ENCODE measurements around the gene SLC22A23.
"Not testable (repeated sequence)": the region's sequence is repeated elsewhere in the genome, so short reads cannot be mapped to it uniquely, and the experiment has no call there.

SLC22A23 gene

DNA sequence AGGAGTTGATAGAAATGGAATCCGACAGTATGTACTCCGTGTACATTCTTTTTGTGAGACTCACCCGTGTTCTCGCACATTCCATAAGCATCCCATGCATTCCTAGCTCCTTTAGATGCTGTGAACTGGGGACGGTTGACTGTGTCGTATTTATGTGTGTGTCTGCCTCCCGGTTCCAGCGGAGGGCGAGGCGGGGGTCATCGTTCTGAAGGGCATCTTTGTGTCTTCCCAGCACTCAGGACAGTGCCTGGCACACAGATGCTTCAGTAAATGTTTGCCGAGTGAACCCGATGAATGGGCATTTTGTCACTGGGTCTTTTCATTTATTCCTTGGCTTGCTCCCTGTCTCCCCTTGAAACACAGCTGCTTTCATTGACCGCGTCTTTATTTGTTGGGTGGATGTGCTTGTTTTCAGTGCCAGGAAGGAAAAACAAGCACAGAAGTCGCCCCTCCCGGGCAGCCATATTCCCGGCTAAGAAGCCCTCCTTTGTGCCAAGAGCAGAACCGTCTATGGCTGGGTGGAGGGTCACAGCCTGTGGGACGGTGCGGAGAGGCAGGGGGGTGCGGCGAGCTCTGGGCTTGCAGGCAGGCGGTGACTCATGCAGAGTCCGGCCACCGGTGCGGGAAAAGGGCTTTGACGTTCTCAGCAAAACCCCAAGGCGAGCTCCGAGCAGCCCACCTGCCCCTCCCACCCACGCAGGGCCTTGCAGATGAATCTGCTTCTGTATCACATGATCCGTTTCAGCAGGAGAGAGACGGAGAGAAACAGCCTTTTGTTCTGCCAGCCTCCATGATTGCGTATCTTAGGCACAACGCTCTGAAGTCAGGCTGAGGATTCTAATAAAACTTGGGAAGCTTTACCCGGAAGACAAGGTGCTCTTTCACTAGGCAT lies 209.3 kb downstream of the SLC22A23 start:
- no peak for DNase-seq (ENCODE audit: low read depth, low spot score)

DNA sequence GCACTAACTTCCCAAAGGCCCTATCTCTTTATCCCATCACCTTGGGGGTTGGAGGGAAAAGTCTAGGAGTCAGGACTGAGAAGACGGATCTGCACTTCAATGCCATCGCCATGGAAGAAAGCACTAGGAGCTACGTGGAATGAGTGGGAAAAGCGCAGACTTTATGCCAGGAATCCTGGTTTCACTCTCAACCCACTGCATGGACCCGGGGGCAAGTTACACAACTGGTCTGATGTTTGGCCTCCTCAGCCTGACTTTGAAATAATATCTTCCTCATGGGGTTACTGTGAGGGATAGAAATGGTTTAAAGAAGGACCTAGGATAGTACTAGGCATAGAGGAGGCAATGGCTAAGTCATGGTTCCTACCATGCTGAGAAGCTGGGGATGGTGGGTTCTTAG lies 211.6 kb downstream of the SLC22A23 start:
- DNase-seq (ENCODE audit: low read depth, low spot score), result no peak

DNA sequence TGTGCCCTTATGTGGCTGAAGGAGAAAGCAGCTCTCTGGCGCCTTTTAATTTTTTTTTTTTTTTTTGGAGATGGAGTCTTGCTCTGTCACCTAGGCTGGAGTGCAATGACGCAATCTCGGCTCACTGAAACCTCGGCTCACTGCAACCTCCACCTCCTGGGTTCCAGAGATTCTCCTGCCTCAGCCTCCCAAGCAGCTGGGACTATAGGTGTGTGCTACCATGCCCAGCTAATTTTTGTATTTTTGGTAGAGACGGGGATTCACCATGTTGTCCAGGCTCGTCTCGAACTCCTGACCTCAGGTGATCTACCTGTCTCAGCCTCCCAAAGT lies 212.1 kb downstream of the SLC22A23 start:
- DNase-seq (ENCODE audit: low read depth, low spot score), result not testable (repeated sequence)

DNA sequence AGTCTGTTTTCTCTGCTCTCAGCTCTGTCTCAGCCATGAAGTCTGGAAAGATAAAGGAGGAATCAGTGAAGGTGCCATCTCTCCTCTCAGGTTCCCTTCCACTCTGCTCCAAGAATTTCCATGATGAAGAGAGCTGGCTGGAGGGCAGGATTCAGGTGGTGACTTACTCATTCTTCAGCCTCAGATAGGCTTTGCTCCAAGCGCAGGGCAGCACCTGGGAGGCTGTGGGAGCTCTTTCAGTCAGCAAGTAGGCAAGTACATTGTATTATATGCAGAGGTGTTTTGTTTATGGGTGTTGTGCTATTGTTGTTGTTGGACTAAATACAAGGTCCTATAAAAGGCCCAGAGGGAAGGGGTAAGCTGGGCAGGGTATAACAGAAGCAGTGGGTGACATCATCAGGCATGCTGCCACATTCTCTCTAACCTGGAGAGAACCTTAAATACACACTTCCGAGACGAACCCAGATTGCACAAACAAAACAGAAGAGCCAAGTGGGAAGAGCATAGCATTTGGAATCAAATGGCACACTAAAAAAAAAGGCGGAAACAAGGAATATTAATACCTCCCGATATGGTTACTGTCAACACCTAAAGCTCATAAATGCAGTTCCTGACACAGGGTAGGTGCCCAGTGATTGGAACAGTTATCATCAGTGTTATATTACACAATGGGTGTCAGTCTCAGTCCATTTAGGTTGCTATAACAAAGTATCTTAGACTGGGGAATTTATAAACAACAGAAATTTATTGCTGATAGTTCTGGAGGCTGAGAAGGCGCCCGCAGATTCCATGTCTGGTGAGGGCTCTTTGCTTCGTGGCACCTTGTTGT lies 212.6 kb downstream of the SLC22A23 start:
- no peak for DNase-seq (ENCODE audit: low read depth, low spot score)

DNA sequence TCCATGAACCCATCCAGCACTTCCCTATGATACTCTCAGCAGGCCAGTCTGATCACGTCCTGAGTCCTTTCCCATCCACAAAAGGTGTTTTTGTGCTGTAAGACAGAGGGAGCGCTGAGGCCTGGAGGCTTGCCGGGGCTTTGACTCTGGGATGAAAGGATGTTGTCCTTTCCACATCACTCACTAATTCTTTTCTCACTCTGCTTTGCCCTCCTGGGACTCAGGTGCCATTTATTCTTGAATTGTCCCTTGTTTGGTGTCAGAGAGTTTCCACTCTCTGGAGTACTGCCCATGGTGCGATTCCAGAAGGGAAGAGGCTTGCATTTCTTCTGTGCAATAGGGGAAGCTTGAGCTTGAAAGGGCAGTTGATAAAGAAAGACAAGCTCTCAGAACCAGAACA lies 214.1 kb downstream of the SLC22A23 start:
- DNase-seq (ENCODE audit: low read depth, low spot score), result no peak

DNA sequence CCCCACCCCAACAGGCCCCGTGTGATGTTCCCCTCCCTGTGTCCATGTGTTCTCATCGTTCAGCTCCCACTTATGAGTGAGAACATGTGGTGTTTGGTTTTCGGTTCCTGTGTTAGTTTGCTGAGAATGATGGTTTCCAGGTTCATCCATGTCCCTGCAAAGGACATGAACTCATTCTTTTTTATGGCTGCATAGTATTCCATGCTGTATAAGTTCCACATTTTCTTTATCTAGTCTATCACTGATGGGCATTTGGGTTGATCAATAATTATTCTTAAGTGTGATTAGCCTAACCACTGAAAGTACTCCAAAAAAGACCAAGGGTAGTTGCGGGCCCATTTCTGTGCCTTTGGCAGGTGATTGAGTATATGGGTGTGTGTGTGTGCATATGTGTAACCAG lies 215.1 kb downstream of the SLC22A23 start:
- not testable (repeated sequence) for DNase-seq (ENCODE audit: low read depth, low spot score)

DNA sequence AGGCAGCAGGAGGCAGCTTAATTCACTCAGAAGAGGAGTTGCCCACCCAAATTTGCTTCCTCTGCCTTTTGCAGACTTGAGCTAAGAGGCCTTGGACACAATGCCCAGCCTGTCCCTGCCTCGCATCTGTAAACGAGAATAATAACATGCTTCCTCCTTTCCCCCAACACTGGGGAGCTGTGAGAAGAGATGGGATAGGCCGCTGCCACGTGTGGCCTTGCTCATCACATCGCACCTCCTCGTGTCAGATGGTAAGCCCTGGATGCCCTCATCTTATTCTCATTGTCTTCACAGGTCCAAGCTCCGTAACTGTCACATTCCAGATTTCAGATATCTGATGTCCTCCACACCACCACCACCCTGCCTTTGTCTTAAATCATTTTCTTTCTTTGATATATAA lies 216.3 kb downstream of the SLC22A23 start:
- no peak for DNase-seq (ENCODE audit: low read depth, low spot score)

DNA sequence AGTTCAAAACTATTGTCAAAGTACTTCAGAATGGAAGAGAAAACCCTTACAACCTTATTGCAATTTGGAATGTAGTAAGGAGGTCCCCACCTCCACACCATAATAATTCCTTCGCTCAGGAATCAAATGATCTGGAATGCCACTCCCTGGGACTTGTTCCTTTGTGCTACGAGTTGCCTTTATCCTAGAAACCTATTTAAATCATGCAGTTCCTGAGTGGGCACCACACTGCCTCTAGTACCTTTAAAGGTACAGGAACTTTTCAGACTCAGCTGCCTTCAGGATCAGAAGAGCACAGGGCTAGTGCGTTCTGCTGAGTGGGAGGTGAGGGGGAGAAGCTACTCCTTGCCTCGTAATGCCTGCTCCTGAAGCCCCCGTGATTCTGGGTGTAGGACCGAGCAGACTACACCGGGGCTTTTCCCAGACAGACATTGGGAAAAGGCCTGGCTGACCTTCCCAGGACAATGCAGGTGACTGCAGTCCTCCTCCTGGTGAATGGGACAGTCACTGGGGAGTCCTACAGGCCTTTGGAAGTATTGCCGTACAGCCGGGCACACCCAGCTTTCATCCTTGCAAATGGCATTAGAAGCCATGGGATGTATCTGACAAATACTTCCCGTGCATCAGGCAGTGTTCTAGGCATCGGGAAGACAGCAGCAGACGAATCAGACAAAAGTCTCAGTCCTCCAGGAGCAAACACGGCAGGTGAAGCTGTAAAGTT lies 217.6 kb downstream of the SLC22A23 start:
- no peak for DNase-seq (ENCODE audit: low read depth, low spot score)

DNA sequence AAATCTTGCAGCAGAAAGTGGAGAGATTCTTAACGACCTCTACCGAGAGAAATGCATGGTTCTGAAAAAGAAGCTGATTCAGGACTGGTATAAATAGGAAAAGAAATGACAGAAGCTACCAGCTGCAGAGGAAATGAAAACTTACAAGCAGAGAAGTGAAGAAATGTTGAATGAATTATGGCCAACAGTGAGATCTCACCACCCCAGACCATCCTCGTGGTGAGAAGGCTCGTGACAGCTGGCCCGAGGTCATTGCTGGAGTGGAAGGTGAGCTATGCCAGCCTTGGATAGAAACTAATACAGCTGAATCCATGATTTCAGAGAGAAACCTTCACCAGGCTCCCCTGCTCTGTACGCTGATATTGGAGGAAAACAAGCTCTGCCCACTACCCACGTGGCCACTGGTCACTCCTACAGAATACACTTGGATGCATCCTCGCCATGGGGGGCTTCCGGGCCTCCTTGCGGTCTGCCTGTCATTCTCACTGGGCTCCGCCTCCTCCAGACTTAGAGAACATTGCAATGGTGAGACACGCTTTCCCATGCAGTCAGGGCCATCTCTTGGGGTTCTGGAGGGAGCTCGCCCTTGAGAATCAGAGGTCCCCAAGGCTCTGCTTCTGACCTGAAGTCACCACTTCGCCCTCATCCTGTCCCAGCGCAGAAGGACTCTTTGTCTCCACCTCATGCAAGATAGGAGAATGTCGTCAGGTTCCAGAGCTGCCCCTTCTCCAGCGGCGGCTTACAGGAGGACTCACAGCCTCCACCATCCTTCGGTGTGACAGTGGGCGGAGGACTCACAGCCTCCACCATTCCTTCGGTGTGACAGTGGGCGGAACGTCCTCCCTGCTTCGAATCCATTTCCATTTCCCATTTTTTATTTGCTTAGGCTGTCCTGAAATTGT lies 218.8 kb downstream of the SLC22A23 start:
- DNase-seq (ENCODE audit: low read depth, low spot score), result no peak

DNA sequence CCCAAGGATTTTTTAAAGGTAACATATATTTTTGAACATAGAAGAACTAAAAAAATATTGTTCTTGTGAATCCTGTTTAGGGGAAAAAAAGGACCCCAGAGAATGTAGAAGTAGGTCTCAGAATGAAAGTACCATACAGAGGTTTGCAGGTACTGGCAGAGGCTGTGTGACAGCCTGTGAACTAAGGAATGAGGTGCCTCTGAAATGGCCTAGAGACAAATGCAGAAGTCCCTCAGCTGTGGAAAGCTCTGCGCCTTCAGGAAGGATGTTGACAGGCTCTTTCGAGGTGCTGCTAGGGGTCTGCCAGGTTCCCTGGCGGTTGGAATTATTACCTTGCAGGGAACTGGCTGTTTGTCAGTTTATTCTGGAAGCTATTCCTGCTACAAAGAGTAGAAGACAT lies 220.8 kb downstream of the SLC22A23 start:
- DNase-seq (ENCODE audit: low read depth, low spot score), result no peak

DNA sequence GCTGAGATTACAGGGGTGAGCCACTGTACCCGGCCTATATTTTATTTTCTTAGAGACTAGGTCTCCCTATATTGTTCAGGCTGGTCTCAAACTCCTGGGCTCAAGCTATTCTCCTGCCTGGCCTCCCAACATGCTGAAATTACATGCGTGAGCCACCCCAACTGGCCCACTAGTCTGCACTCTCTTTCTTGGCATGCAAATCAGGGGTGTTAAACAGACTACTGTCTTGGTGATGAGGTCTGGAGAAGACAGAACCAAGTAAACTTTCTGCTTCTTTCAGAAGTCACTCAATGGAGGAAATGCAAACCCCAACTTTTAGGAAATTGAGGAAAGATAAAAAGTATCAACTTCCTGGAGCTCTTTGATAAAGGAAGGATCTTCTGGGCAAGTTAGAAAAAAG lies 221.4 kb downstream of the SLC22A23 start:
- no peak for DNase-seq (ENCODE audit: low read depth, low spot score)

DNA sequence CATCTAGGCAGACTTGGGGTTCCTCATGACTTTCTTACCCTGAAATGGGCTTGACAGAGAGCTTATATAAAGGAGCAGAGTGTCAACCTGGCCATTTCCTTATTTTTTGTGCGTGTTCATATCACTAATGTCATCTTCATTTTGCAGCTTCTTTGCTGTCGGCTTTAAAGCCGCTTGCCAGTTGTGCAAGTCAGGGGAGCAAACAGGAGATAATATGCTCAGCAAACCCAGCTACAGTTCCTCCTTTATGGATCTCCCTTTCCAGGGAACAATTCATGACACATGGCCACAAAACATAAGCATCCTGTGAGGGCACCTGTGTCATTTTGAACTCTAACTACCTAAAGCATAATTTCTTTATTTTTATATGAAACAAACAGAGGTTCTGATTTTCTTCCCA lies 222.9 kb downstream of the SLC22A23 start:
- no peak for DNase-seq (ENCODE audit: low read depth, low spot score)

DNA sequence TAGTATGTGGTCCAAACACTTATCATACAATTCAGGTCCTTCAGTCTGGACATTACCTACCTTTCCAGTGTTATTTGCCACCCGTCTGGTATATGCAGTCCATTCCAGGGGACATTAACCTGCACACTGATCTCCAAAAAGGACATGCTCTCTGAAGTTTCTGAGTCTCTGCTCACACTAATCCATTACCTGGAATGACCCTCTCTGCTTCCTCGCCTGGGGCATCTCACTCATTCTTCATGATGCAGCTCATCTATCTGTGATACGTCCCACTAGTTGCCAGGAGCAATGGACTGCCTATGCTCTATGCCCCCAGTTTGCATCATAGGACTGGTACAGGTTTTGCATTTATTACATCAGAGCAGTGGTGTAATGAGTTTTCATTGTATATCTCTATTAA lies 223.5 kb downstream of the SLC22A23 start:
- DNase-seq (ENCODE audit: low read depth, low spot score), result no peak

DNA sequence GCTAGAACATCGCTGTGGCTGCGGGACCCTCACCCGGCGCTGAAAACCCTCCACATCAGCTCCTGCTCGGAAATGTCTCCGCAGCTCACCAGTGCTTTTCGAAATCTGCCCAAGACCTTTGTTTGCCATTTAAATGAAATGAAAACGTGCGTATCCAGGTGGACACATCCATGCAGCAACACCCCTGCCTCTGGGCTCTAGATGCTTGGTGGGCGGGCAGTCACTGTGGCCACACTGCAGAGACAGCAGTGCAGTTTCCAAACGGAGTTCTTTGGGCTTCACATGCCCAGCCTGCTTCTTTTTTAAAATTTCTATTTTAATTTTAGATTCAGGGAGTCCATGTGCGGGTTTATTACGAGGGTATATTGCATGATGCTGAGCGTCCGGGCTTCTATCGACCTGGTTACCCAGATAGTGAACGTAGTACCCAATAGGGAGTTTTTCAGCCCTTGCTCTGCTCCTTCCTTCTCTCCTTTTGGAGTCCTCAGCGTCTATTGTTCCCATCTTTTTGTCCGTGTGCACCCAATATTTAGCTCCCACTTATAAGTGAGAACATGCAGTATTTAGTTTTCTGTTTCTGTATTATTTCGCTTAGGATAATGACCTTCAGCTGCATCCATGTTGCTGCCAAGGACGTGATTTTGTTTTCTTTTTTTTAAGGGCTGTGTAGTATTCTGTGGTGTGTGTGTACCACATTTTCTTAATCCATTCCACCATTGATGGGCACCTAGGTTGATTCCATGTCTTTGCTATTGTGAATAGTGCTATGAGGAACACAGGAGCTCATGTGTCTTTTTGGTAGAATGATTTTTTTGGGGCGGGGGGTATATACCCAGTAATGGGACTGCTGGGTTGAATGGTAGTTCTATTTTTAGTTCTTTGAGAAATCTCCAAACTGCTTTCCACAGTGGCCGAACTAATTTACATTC lies 224.6 kb downstream of the SLC22A23 start:
- no peak for DNase-seq (ENCODE audit: low read depth, low spot score)

DNA sequence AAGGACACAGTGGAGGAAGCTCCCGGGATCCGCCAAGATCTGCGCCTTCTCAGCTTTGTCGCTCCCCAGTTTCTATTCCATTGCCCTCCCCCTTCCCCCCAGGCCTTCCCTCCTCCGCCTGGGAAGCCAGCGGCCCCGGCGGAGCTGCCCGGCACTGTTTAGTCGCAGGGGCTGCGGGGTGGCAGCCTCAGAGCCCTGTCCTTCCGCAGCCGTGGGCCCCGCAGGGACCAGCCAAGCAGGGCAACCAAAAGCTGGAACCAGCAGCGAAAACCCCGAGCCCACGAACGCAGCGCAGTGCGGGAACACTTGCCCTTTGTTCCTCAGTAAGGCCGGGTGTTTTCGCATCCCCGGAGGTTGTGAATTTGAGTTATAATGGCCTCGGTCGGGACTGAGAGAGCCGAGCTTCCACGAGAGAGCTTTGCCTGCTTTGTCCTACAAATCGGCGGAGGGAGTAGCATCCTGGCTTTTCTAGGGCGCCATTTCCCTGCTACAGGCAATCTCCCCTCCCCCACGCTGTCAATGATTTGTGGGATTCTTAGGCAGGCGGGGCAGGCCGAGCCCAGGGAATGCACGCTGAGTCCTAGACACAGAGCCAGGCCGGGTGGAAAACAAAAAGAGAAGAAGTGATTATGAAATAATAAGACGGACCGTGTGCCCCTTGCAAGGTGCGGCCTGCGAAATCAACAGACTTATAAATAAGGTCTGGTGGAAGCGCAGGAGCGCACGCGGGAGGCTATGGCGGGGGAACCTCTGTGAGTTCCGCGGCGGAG lies 225.4 kb downstream of the SLC22A23 start:
- DNase-seq (ENCODE audit: low read depth, low spot score), result no peak

DNA sequence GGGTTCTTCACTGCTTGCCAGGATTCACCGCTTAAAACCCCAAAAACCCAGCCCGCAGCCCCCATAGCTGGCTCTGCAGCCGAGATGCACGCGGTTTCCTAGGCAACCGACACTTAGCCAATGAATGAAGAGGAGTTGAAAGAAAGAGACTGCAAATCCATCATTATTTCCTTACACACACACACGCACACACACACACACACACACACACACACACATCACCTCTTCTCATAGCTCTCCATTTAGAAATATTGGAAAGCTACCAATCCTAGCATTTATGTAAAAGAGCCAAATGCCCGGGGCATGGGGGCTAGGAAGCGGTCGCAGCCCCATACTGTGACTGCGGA lies 226.0 kb downstream of the SLC22A23 start:
- no peak for DNase-seq (ENCODE audit: low read depth, low spot score)

DNA sequence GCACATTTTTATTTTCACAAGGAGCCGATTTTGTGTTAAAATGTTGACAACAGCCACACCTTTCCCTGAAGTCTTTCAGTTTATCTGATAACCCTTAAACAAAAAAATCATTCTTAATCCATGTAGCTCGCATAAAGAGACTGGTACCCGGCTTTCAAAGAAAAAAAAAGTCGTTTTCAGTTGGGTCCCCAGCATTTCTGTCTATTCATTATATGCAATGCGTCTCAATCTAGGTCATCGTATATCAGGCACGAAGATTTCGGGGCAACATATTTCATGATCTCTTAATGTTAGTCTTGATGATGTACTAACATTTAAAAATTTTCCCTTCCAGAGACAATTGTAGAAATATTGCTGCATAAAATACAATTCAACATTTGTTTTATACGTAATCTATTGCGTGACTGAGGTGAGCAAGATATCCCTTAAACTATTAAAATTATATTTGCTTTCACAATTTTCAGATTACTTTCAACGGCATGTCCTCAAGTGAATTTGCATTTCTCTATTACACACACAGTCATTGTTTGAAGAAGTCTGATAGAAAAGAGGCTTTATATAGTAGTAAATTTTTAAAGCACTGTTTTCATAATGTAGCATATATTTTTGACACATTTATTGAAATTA lies 226.5 kb downstream of the SLC22A23 start:
- DNase-seq (ENCODE audit: low read depth, low spot score), result no peak

DNA sequence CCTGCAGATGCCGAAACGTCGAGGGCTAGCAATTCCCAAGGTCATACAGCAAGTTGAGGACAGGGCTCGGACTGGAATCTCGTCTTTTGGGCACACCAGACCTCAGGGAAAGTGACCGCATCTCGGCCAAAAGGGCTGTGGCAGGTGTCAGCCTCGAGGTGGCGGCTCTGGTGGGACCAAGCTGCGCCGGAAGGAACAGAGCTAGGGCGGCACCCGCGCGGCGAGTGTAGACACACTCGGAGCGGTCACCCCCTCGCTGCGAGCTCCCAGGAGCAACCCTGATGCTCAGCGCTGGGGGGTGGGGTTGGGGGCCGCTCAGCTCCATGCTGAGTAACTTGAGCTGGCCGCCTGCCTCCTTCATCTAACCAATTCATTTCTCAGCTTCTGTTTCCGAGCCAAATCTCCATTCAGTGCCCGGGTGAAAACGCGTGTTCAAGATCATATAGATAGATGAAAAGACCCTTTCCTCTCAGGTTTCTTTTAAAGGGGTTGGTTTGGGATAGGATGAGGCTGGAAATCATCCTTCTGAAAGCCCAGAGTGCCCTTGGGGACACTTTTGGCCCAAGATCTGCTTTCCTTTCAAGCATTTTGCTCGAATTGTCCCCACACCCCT lies 227.2 kb downstream of the SLC22A23 start:
- DNase-seq (ENCODE audit: low read depth, low spot score), result no peak

All from activated naive CD8-positive, alpha-beta T cell treated with anti-CD3 and anti-CD28 coated beads, Interleukin-2, amount 50 U/mL, for 16 hours (primary cell).